CD4-positive, alpha-beta memory T cell (primary cell): ENCODE results near the gene ASIC3. TPM values are rescaled to one million over a fixed set of nuclear protein-coding genes. Genes with fewer than 3 reads are reported as not detected.

ENCODE experiments used
- CTCF ChIA-PET: fragments of 350-600 bp; sonication (Branson Sonifier 250); formaldehyde crosslinking; loops from one replicate; lab custom pipeline; 2021; ENCODE audit warnings: inconsistent platforms; ENCODE audit not compliant: partially characterized antibody; lab: Charles Lee
- POLR2A ChIA-PET: fragments of 350-600 bp; sonication (Branson Sonifier 250); formaldehyde crosslinking; loops from one replicate; lab custom pipeline; 2021; ENCODE audit not compliant: partially characterized antibody; lab: Charles Lee
- DNase-seq, 5 donors: peaks; one replicate each; pipeline versions ENCODE4 v3.0.0 to v3.0.0-alpha.2; 2020 to 2022; ENCODE audit warnings: mixed read lengths in 1 of 5
- H3K27ac ChIP-seq: one replicate; pipeline ENCODE4 v1.7.0; 2013; ENCODE audit warnings: low read depth, low read length
- H3K27me3 ChIP-seq: 2 replicates; pipeline ENCODE4 v1.7.0; 2013; ENCODE audit warnings: mild to moderate bottlenecking, low read length, moderate library complexity; ENCODE audit not compliant: insufficient read depth
- H3K36me3 ChIP-seq: 2 replicates; pipeline ENCODE4 v1.7.0; 2013; ENCODE audit warnings: mild to moderate bottlenecking, low read length, moderate library complexity; ENCODE audit not compliant: insufficient read depth
- H3K4me1 ChIP-seq: 2 replicates; pipeline ENCODE4 v1.7.0; 2013; ENCODE audit warnings: mild to moderate bottlenecking, low read length, moderate library complexity; ENCODE audit not compliant: insufficient read depth
- H3K4me3 ChIP-seq, 2 donors: one replicate each; pipeline ENCODE4 v1.7.0; 2013; ENCODE audit warnings: low read length in 2 of 2, mild to moderate bottlenecking in 1 of 2
- H3K9me3 ChIP-seq, 2 donors: one replicate each; pipeline ENCODE4 v1.7.0; 2013; ENCODE audit warnings: low read length in 2 of 2, control low read depth in 1 of 2; ENCODE audit not compliant: control insufficient read depth in 1 of 2
- H3K27ac Mint-ChIP-seq, 7 donors: one replicate each; pipeline ENCODE4 v1.8.0; 2020 to 2021; ENCODE audit warnings: mixed read lengths in 7 of 7, mild to moderate bottlenecking in 6 of 7, inconsistent platforms in 3 of 7, moderate library complexity in 3 of 7
- H3K27me3 Mint-ChIP-seq, 2 donors: one replicate each; pipeline ENCODE4 v1.8.0; 2020 to 2021; ENCODE audit warnings: mixed read lengths in 2 of 2
- H3K36me3 Mint-ChIP-seq, 2 donors: one replicate each; pipeline ENCODE4 v1.8.0; 2020 to 2021; ENCODE audit warnings: mixed read lengths in 2 of 2, inconsistent platforms in 1 of 2, mild to moderate bottlenecking in 1 of 2
- H3K4me1 Mint-ChIP-seq, 4 donors: one replicate each; pipeline ENCODE4 v1.8.0; 2020 to 2021; ENCODE audit warnings: mixed read lengths in 4 of 4, mild to moderate bottlenecking in 1 of 4
- H3K4me3 Mint-ChIP-seq, 8 donors: one replicate each; pipeline ENCODE4 v1.8.0; 2020 to 2021; ENCODE audit warnings: mixed read lengths in 8 of 8, mild to moderate bottlenecking in 7 of 8, moderate library complexity in 6 of 8, inconsistent platforms in 3 of 8
- H3K9me3 Mint-ChIP-seq, 8 donors: one replicate each; pipeline ENCODE4 v1.8.0; 2020 to 2021; ENCODE audit warnings: mixed read lengths in 8 of 8, mild to moderate bottlenecking in 5 of 8, inconsistent platforms in 3 of 8, moderate library complexity in 1 of 8
- intact Hi-C: fragments of 100-400 bp; cut with micrococcal nuclease; formaldehyde crosslinking; loops from one replicate; pipeline ENCODE4 v1.15.1; 2023
- polyA plus RNA-seq, 2 donors: library from polyadenylated mRNA; unstranded; fragments of 300-500 nt; fragmentation: Illumina TruSeq; gene quantifications; one replicate each; pipeline ENCODE4 v1.2.3, GENCODE V29; 2021
- total RNA-seq, 2 experiments: library from RNA; stranded (reverse); gene quantifications; one replicate each; pipeline ENCODE4 v1.2.3, GENCODE V29; 2021

ASIC3 gene
- total and polyA plus RNA-seq, 4 experiments from 2014 or later: 10.6 to 11.6 TPM; not detected in 2

- H3K27me3 ChIP-seq: no peaks in the 10 kb centered on the region
- peaks cover 11% of the 10 kb centered on the region for H3K36me3 ChIP-seq
- ChIA-PET POLR2A (interaction anchor here (0.8 to 2.8 kb wide), 19 partner anchors 15 to 313 kb away, joined by 3 to 182 read pairs (median 4); partner anchors contain the start of genes ASIC3, CDK5, FASTK and NUB1), CTCF (interaction anchor here (0.7 to 4.4 kb wide), 17 partner anchors 10 to 152 kb away, joined by 3 to 44 read pairs (median 6); partner anchors contain the start of gene TMUB1)
- H3K4me1 ChIP-seq: peaks cover 21% of the 10 kb centered on the region
- Mint-ChIP-seq H3K36me3 (peaks cover 6 to 18% of the 10 kb centered on the region in 2 donors), H3K4me3 (peak within 1 kb of the TSS; percentile 92 to 97 (median 95)), H3K9me3 (no peaks in the 10 kb centered on the region), H3K27ac (peak within 1 kb of the TSS; percentile 99 to 100 (median 99)), H3K27me3 (no peaks in the 10 kb centered on the region), H3K4me1 (peaks cover 13 to 28% (median 21%) of the 10 kb centered on the region in 4 donors)
- no peaks in the 10 kb centered on the region for H3K9me3 ChIP-seq
- peak; percentile 99 to 100 (median 99) for DNase-seq
- H3K27ac ChIP-seq: peak within 1 kb of the TSS; percentile 88
- peak within 1 kb of the TSS; percentile 84 to 88 for H3K4me3 ChIP-seq
- intact Hi-C loops: loop anchor here (1.0 kb wide), 6 partner anchors 10 to 623 kb away; partner anchors contain the start of gene TMUB1
Measured at GRCh38 chr7:151028131-151028947, 20.0 kb upstream of the ASIC3 start, which contains the start of gene ABCB8. Gene ABCB8, plus strand, starts transcription at chr7:151028450. Its CDS starts 66 bp downstream, at chr7:151028516.

- Histone ChIP-seq H3K4me1 (peaks cover 21% of the 10 kb centered on the region), H3K36me3 (peaks cover 16% of the 10 kb centered on the region), H3K4me3 (peak overlapping the region; percentile 84 to 88), H3K9me3 (no peaks in the 10 kb centered on the region), H3K27me3 (no peaks in the 10 kb centered on the region), H3K27ac (peak overlapping the region; percentile 88)
- Mint-ChIP-seq H3K27me3 (no peaks in the 10 kb centered on the region), H3K4me1 (peaks cover 13 to 28% (median 21%) of the 10 kb centered on the region in 4 donors), H3K9me3 (no peaks in the 10 kb centered on the region), H3K36me3 (peaks cover 6 to 18% of the 10 kb centered on the region in 2 donors), H3K27ac (peak overlapping the region; percentile 99 to 100 (median 99)), H3K4me3 (peak overlapping the region; percentile 92 to 97 (median 95))
- CTCF ChIA-PET: interaction anchor here (0.7 to 4.4 kb wide), 15 partner anchors 9 to 152 kb away, joined by 3 to 44 read pairs (median 6); partner anchors contain the start of gene TMUB1
- POLR2A ChIA-PET: interaction anchor here (0.9 to 2.8 kb wide), 16 partner anchors 16 to 312 kb away, joined by 3 to 182 read pairs (median 5); partner anchors contain the start of genes ASIC3, CDK5, FASTK and NUB1
- DNase-seq: no peak
- intact Hi-C loops: loop anchor here (1.0 kb wide), 6 partner anchors 11 to 624 kb away; partner anchors contain the start of gene TMUB1
Measured at GRCh38 chr7:151028948-151029501, 19.3 kb upstream of the ASIC3 start.

- H3K36me3 Mint-ChIP-seq: peaks cover 6 to 24% of the 10 kb centered on the region in 2 donors
- Histone ChIP-seq H3K27me3 (no peaks in the 10 kb centered on the region), H3K27ac (no peak overlapping the region), H3K9me3 (no peaks in the 10 kb centered on the region), H3K4me1 (peaks cover 21% of the 10 kb centered on the region), H3K4me3 (no peak overlapping the region), H3K36me3 (peaks cover 31% of the 10 kb centered on the region)
- H3K27ac Mint-ChIP-seq: peak overlapping the region in 1 of 7 donors; percentile 18
- intact Hi-C loops: no loop called here
- ChIA-PET POLR2A (interaction anchor here (0.9 kb wide), 1 partner anchor 26 kb away, joined by 3 read pairs; no protein-coding TSS in a partner anchor), CTCF (interaction anchor here (0.7 to 3.2 kb wide), 4 partner anchors 12 to 81 kb away, joined by 3 to 14 read pairs (median 4); no protein-coding TSS in a partner anchor)
- DNase-seq: no peak
- no peaks in the 10 kb centered on the region for H3K9me3 Mint-ChIP-seq
- H3K27me3 Mint-ChIP-seq: no peaks in the 10 kb centered on the region
- peak overlapping the region in 1 of 8 donors; percentile 32 for H3K4me3 Mint-ChIP-seq
- H3K4me1 Mint-ChIP-seq: peaks cover 13 to 28% (median 21%) of the 10 kb centered on the region in 4 donors
Measured at GRCh38 chr7:151031011-151031410, 17.3 kb upstream of the ASIC3 start.

- Mint-ChIP-seq H3K4me1 (peaks cover 7 to 19% (median 14%) of the 10 kb centered on the region in 4 donors), H3K27ac (peak overlapping the region in 1 of 7 donors; percentile 18), H3K9me3 (no peaks in the 10 kb centered on the region), H3K27me3 (no peaks in the 10 kb centered on the region), H3K36me3 (peaks cover 12 to 32% of the 10 kb centered on the region in 2 donors), H3K4me3 (peak overlapping the region in 1 of 8 donors; percentile 48)
- H3K4me1 ChIP-seq: peaks cover 14% of the 10 kb centered on the region
- H3K9me3 ChIP-seq: no peaks in the 10 kb centered on the region
- no peaks in the 10 kb centered on the region for H3K27me3 ChIP-seq
- no peak for DNase-seq
- no peak overlapping the region for H3K4me3 ChIP-seq
- intact Hi-C loops: no loop called here
- POLR2A ChIA-PET: interaction anchor here (1.1 to 1.2 kb wide), 2 partner anchors 19 to 25 kb away, joined by 3 read pairs; no protein-coding TSS in a partner anchor
- CTCF ChIA-PET: interaction anchor here (3.2 kb wide), 1 partner anchor 15 kb away, joined by 14 read pairs; no protein-coding TSS in a partner anchor
- peaks cover 38% of the 10 kb centered on the region for H3K36me3 ChIP-seq
- H3K27ac ChIP-seq: no peak overlapping the region
Measured at GRCh38 chr7:151032936-151033863, 15.1 kb upstream of the ASIC3 start.

- Mint-ChIP-seq H3K27ac (no peak overlapping the region), H3K27me3 (no peaks in the 10 kb centered on the region), H3K36me3 (peaks cover 12 to 26% of the 10 kb centered on the region in 2 donors), H3K4me3 (no peak overlapping the region), H3K9me3 (no peaks in the 10 kb centered on the region), H3K4me1 (peaks cover 4 to 15% (median 10%) of the 10 kb centered on the region in 4 donors)
- intact Hi-C loops: no loop called here
- CTCF ChIA-PET: interaction anchor here (3.2 kb wide), 1 partner anchor 15 kb away, joined by 14 read pairs; no protein-coding TSS in a partner anchor
- Histone ChIP-seq H3K9me3 (no peaks in the 10 kb centered on the region), H3K27me3 (no peaks in the 10 kb centered on the region), H3K4me3 (no peak overlapping the region), H3K4me1 (peaks cover 15% of the 10 kb centered on the region), H3K36me3 (peaks cover 38% of the 10 kb centered on the region), H3K27ac (no peak overlapping the region)
- POLR2A ChIA-PET: interaction anchor here (1.1 to 1.2 kb wide), 2 partner anchors 20 to 25 kb away, joined by 3 read pairs; no protein-coding TSS in a partner anchor
- no peak for DNase-seq
Measured at GRCh38 chr7:151033864-151034249, 14.5 kb upstream of the ASIC3 start.
